Tibial nerve (tissue), 4 donors: ENCODE data around the gene GRIK3.

Source experiments
- CTCF ChIP-seq, 5 experiments: fragments of 200-600 bp in 3 of 5; fragments of 450-650 bp in 2 of 5; sonication (generic) in 3 of 5; IDR thresholded peaks; one replicate each; pipeline ENCODE4 v1.5.1; 2016 to 2019; ENCODE audit warnings: antibody characterized with exemption in 5 of 5, mild to moderate bottlenecking in 3 of 5, moderate library complexity in 2 of 5
- EP300 ChIP-seq, 2 donors: sonication (generic); formaldehyde crosslinking; IDR thresholded peaks; one replicate each; pipeline ENCODE4 v1.6.1; 2017; ENCODE audit warnings: antibody characterized with exemption in 2 of 2, mild to moderate bottlenecking in 1 of 2

GRCh38 chr1:36764798-36765197, 269.5 kb downstream of the GRIK3 start:
- TF ChIP-seq EP300 (IDR thresholded peaks at IDR 0.05): no peak
- TF ChIP-seq CTCF (IDR thresholded peaks at IDR 0.05): no peak
